Measurements from ENCODE around the gene ISOC2. TPM values are rescaled to one million over a fixed set of nuclear protein-coding genes. Genes with fewer than 3 reads are reported as not detected.

Gene ISOC2
- total RNA-seq, 2 experiments from 2014 or later = 18.6 to 20.5 TPM

- H3K9me3 Mint-ChIP-seq = no peaks in the 10 kb centered on the region
- H3K4me3 Mint-ChIP-seq = no peak within 1 kb of the TSS
- no peaks in the 10 kb centered on the region for H3K36me3 Mint-ChIP-seq (ENCODE audit: low read depth)
- CTCF ChIA-PET = interaction anchor here (3.7 kb wide), 1 partner anchor 16 kb away, joined by 16 read pairs; no protein-coding TSS in a partner anchor
- no peak within 1 kb of the TSS for H3K27ac Mint-ChIP-seq
- DNase-seq = no peak
- H3K4me1 Mint-ChIP-seq (ENCODE audit: low read depth) = peaks cover 17% of the 10 kb centered on the region
- intact Hi-C loops (cut with micrococcal nuclease) = no loop called here
- H3K27me3 Mint-ChIP-seq (ENCODE audit: low read depth) = peaks cover 8% of the 10 kb centered on the region
These were observed 26.7 kb upstream of the ISOC2 start, which contains the start of gene SSC5D for GRCh38 chr19:55487924-55488687. Gene SSC5D, plus strand, starts transcription at chr19:55488436. Its CDS starts 154 bp downstream, at chr19:55488590.

- H3K36me3 Mint-ChIP-seq (ENCODE audit: low read depth) = no peaks in the 10 kb centered on the region
- intact Hi-C loops (cut with micrococcal nuclease) = no loop called here
- H3K9me3 Mint-ChIP-seq = no peaks in the 10 kb centered on the region
- peaks cover 6% of the 10 kb centered on the region for H3K27me3 Mint-ChIP-seq (ENCODE audit: low read depth)
- peak; percentile 54 for DNase-seq
- H3K27ac Mint-ChIP-seq = no peak overlapping the region
- H3K4me1 Mint-ChIP-seq (ENCODE audit: low read depth) = peaks cover 17% of the 10 kb centered on the region
- CTCF ChIA-PET = interaction anchor here (3.7 kb wide), 1 partner anchor 17 kb away, joined by 16 read pairs; no protein-coding TSS in a partner anchor
- peak overlapping the region; percentile 15 for H3K4me3 Mint-ChIP-seq
These were observed 25.8 kb upstream of the ISOC2 start for GRCh38 chr19:55486971-55487923.

- Mint-ChIP-seq H3K9me3 (no peaks in the 10 kb centered on the region), H3K4me3 (peak overlapping the region; percentile 76), H3K27ac (peak overlapping the region; percentile 36), H3K27me3 (ENCODE audit: low read depth) (peaks cover 3% of the 10 kb centered on the region), H3K36me3 (ENCODE audit: low read depth) (peaks cover 2% of the 10 kb centered on the region), H3K4me1 (ENCODE audit: low read depth) (peaks cover 17% of the 10 kb centered on the region)
- intact Hi-C loops (cut with micrococcal nuclease) = no loop called here
- no peak for DNase-seq
- CTCF ChIA-PET = interaction anchor here (0.5 to 3.7 kb wide), 2 partner anchors 13 to 18 kb away, joined by 3 to 16 read pairs; no protein-coding TSS in a partner anchor
These were observed 24.9 kb upstream of the ISOC2 start for GRCh38 chr19:55486043-55486970.

GRCh38 chr19:55485439-55486011 is 24.1 kb upstream of the ISOC2 start:
- intact Hi-C loops (cut with micrococcal nuclease) = no loop called here
- Mint-ChIP-seq H3K27me3 (ENCODE audit: low read depth) (peaks cover 3% of the 10 kb centered on the region), H3K27ac (no peak overlapping the region), H3K4me3 (peak overlapping the region; percentile 76), H3K36me3 (ENCODE audit: low read depth) (peaks cover 2% of the 10 kb centered on the region), H3K4me1 (ENCODE audit: low read depth) (peaks cover 17% of the 10 kb centered on the region), H3K9me3 (no peaks in the 10 kb centered on the region)
- CTCF ChIA-PET = interaction anchor here (0.5 to 1.8 kb wide), 5 partner anchors 12 to 120 kb away, joined by 3 to 5 read pairs (median 3); partner anchors contain the start of gene ZNF865
- no peak for DNase-seq

GRCh38 chr19:55484593-55485438 is 23.4 kb upstream of the ISOC2 start, which contains the start of gene NAT14:
Gene NAT14, plus strand, starts transcription at chr19:55485188. Its CDS starts 521 bp downstream, at chr19:55485709.
- DNase-seq = peak; percentile 55
- intact Hi-C loops (cut with micrococcal nuclease) = no loop called here
- CTCF ChIA-PET = interaction anchor here (0.8 to 1.8 kb wide), 4 partner anchors 13 to 121 kb away, joined by 3 to 5 read pairs (median 3); partner anchors contain the start of gene ZNF865
- Mint-ChIP-seq H3K27ac (peak within 1 kb of the TSS; percentile 36), H3K9me3 (no peaks in the 10 kb centered on the region), H3K4me1 (ENCODE audit: low read depth) (peaks cover 19% of the 10 kb centered on the region), H3K36me3 (ENCODE audit: low read depth) (peaks cover 4% of the 10 kb centered on the region), H3K27me3 (ENCODE audit: low read depth) (peaks cover 3% of the 10 kb centered on the region), H3K4me3 (peak within 1 kb of the TSS; percentile 76)

GRCh38 chr19:55483706-55484592 is 22.5 kb upstream of the ISOC2 start:
- Mint-ChIP-seq H3K36me3 (ENCODE audit: low read depth) (peaks cover 5% of the 10 kb centered on the region), H3K4me3 (peak overlapping the region; percentile 63), H3K27ac (no peak overlapping the region), H3K4me1 (ENCODE audit: low read depth) (peaks cover 25% of the 10 kb centered on the region), H3K27me3 (ENCODE audit: low read depth) (peaks cover 3% of the 10 kb centered on the region), H3K9me3 (no peaks in the 10 kb centered on the region)
- CTCF ChIA-PET = interaction anchor here (0.9 to 1.8 kb wide), 2 partner anchors 16 to 122 kb away, joined by 5 to 6 read pairs; partner anchors contain the start of gene ZNF865
- intact Hi-C loops (cut with micrococcal nuclease) = no loop called here
- DNase-seq = no peak

- Mint-ChIP-seq H3K36me3 (ENCODE audit: low read depth) (peaks cover 5% of the 10 kb centered on the region), H3K4me3 (no peak overlapping the region), H3K27ac (no peak overlapping the region), H3K4me1 (ENCODE audit: low read depth) (peaks cover 33% of the 10 kb centered on the region), H3K9me3 (no peaks in the 10 kb centered on the region), H3K27me3 (ENCODE audit: low read depth) (peaks cover 3% of the 10 kb centered on the region)
- CTCF ChIA-PET = interaction anchor here (0.9 to 1.8 kb wide), 2 partner anchors 15 to 123 kb away, joined by 5 to 6 read pairs; partner anchors contain the start of gene ZNF865
- DNase-seq = no peak
- intact Hi-C loops (cut with micrococcal nuclease) = no loop called here
These were observed 21.7 kb upstream of the ISOC2 start for GRCh38 chr19:55482967-55483705.

- peaks cover 5% of the 10 kb centered on the region for H3K36me3 Mint-ChIP-seq (ENCODE audit: low read depth)
- no peak for DNase-seq
- intact Hi-C loops (cut with micrococcal nuclease) = no loop called here
- peaks cover 35% of the 10 kb centered on the region for H3K4me1 Mint-ChIP-seq (ENCODE audit: low read depth)
- no peaks in the 10 kb centered on the region for H3K9me3 Mint-ChIP-seq
- CTCF ChIA-PET = no interaction called here
- no peak overlapping the region for H3K4me3 Mint-ChIP-seq
- H3K27ac Mint-ChIP-seq = no peak overlapping the region
- H3K27me3 Mint-ChIP-seq (ENCODE audit: low read depth) = peaks cover 3% of the 10 kb centered on the region
These were observed 20.9 kb upstream of the ISOC2 start for GRCh38 chr19:55482156-55482961.

GRCh38 chr19:55481794-55482155 is 20.3 kb upstream of the ISOC2 start:
- CTCF ChIA-PET = no interaction called here
- no peak overlapping the region for H3K4me3 Mint-ChIP-seq
- peaks cover 3% of the 10 kb centered on the region for H3K27me3 Mint-ChIP-seq (ENCODE audit: low read depth)
- DNase-seq = no peak
- no peak overlapping the region for H3K27ac Mint-ChIP-seq
- H3K36me3 Mint-ChIP-seq (ENCODE audit: low read depth) = peaks cover 5% of the 10 kb centered on the region
- intact Hi-C loops (cut with micrococcal nuclease) = no loop called here
- H3K9me3 Mint-ChIP-seq = no peaks in the 10 kb centered on the region
- H3K4me1 Mint-ChIP-seq (ENCODE audit: low read depth) = peaks cover 32% of the 10 kb centered on the region

All from activated naive CD4-positive, alpha-beta T cell treated with anti-CD3 and anti-CD28 coated beads for 36 hours (primary cell).